HG02642 (cell line): ENCODE measurements around the gene AMDHD2.

Experiments
- ATAC-seq: cut with Tn5 transposase; IDR thresholded peaks from one replicate; pipeline ENCODE4 v1.9.1; 2021; ENCODE audit warnings: mild to moderate bottlenecking; ENCODE audit not compliant: unreplicated experiment, poor library complexity

Gene AMDHD2

GRCh38 chr16:2498531-2499253 is 21.5 kb upstream of the AMDHD2 start:
- no peak for ATAC-seq

GRCh38 chr16:2499454-2499853 is 20.7 kb upstream of the AMDHD2 start:
- no peak for ATAC-seq

- ATAC-seq: no peak
Measured at GRCh38 chr16:2499890-2500429, 20.2 kb upstream of the AMDHD2 start.

DNA sequence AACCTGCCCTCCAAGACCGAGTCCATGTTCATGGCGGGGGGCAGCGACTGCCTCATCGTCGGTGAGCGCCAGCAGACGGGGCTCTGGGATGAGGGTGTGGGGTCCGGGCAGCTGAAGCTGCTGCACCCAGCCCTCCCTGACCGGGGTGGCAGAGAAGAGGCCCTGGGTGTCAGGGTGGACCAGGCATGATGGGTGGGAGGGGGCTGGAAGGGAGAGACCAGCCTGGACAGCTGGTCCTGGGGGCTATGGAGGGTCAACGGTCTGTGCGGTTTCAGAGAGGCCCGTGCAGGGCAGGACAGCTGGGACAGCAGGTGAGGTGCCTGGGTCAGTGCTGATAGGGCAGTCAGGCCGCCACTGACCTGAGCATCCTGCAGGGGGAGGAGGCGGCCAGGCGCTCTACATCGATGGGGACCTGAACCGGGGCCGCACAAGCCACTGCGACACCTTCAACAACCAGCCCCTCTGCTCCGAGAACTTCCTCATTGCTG is 19.7 kb upstream of the AMDHD2 start:
- ATAC-seq: no peak

GRCh38 chr16:2500918-2501750 is 19.0 kb upstream of the AMDHD2 start:
- no peak for ATAC-seq

- no peak for ATAC-seq
Measured at GRCh38 chr16:2501946-2502895, 17.9 kb upstream of the AMDHD2 start.

GRCh38 chr16:2505695-2506094 is 14.5 kb upstream of the AMDHD2 start:
- no peak for ATAC-seq

GRCh38 chr16:2507052-2507659 is 13.0 kb upstream of the AMDHD2 start:
- peak; percentile 41 for ATAC-seq

GRCh38 chr16:2507665-2508064 is 12.5 kb upstream of the AMDHD2 start:
- peak; percentile 4 for ATAC-seq

DNA sequence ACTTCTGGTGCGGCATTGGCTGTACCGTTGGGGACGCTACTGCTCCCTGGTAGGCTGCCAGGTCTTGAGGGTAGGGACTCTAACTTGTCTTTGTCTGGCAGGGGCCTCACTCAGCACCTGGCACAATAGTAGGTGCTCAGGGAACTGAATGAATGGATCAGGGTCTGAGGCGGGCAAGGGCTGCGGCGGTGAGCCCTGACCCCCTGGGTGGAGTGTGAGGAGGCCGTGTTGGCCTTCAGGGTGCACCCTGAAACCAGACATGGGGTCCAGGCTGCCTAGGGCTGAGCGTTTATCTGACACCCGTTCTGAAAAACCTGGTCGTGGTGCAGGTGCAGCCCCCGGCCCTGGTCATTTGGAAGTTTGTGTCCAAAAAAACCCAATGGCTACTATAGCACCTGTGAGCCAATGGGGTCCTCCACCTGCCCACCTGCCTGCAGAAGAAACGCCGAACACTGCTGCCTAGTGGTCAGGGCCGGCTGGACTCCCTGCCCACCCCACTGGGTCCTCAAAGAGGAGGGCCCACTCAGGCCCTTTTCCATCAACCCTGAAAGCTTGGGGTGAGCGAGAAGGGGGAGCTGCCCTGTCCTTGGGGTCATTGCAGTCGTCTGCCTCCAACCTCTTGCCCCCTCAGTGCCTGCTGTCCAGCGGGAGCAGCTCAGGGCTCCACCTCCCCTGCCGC is 11.3 kb upstream of the AMDHD2 start:
- no peak for ATAC-seq

- no peak for ATAC-seq
Measured at GRCh38 chr16:2511128-2511800, 8.9 kb upstream of the AMDHD2 start.

GRCh38 chr16:2511996-2512734 is 8.0 kb upstream of the AMDHD2 start:
- ATAC-seq: no peak

- ATAC-seq: peak; percentile 2
Measured at GRCh38 chr16:2512735-2513404, 7.3 kb upstream of the AMDHD2 start.

- ATAC-seq: peak; percentile 69
Measured at GRCh38 chr16:2513405-2514332, 6.5 kb upstream of the AMDHD2 start, which contains the start of gene ATP6V0C. Gene ATP6V0C (plus strand): TSS chr16:2513952. CDS start chr16:2514104, 152 bp downstream.

- ATAC-seq: no peak
Measured at GRCh38 chr16:2514333-2515179, 5.6 kb upstream of the AMDHD2 start.
